Activated naive CD8-positive, alpha-beta T cell treated with anti-CD3 and anti-CD28 coated beads, Interleukin-2, amount 10 ng/mL, durations not matched to agents 7 days and 5 days (primary cell): Measurements from ENCODE around the gene CFAP45. TPM values are rescaled to one million over a fixed set of nuclear protein-coding genes. Genes with fewer than 3 reads are reported as not detected.

ENCODE experiments used
- ATAC-seq: fragments of 150-1000 bp; cut with Tn5 transposase; one replicate; pipeline ENCODE4 v1.10.0; 2021; ENCODE audit warnings: low read depth, moderate library complexity
- POLR2A ChIA-PET: fragments of 350-600 bp; sonication (Branson Sonifier 250); formaldehyde crosslinking; loops from one replicate; lab custom pipeline; 2021; ENCODE audit warnings: antibody characterized with exemption; lab: Charles Lee
- DNase-seq: peaks from one replicate; pipeline ENCODE4 v3.0.0; 2021
- H3K27ac Mint-ChIP-seq: one replicate; pipeline ENCODE4 v1.8.0; 2022; ENCODE audit warnings: mild to moderate bottlenecking, mixed read lengths
- H3K27me3 Mint-ChIP-seq: one replicate; pipeline ENCODE4 v1.8.0; 2022; ENCODE audit warnings: mild to moderate bottlenecking, moderate library complexity, mixed read lengths
- H3K36me3 Mint-ChIP-seq: one replicate; pipeline ENCODE4 v1.8.0; 2021; ENCODE audit warnings: mild to moderate bottlenecking, mixed read lengths
- H3K4me1 Mint-ChIP-seq: one replicate; pipeline ENCODE4 v1.8.0; 2021; ENCODE audit warnings: mixed read lengths
- H3K4me3 Mint-ChIP-seq: one replicate; pipeline ENCODE4 v1.8.0; 2022; ENCODE audit warnings: mild to moderate bottlenecking, moderate library complexity, mixed read lengths
- H3K9me3 Mint-ChIP-seq: one replicate; pipeline ENCODE4 v1.8.0; 2021; ENCODE audit warnings: mixed read lengths
- total RNA-seq, 2 experiments: library from RNA; stranded (reverse); gene quantifications; one replicate each; pipeline ENCODE4 v1.2.3, GENCODE V29; 2021

The CFAP45 gene
- total RNA-seq, 2 experiments from 2014 or later, result 1.3 to 1.6 TPM

DNA sequence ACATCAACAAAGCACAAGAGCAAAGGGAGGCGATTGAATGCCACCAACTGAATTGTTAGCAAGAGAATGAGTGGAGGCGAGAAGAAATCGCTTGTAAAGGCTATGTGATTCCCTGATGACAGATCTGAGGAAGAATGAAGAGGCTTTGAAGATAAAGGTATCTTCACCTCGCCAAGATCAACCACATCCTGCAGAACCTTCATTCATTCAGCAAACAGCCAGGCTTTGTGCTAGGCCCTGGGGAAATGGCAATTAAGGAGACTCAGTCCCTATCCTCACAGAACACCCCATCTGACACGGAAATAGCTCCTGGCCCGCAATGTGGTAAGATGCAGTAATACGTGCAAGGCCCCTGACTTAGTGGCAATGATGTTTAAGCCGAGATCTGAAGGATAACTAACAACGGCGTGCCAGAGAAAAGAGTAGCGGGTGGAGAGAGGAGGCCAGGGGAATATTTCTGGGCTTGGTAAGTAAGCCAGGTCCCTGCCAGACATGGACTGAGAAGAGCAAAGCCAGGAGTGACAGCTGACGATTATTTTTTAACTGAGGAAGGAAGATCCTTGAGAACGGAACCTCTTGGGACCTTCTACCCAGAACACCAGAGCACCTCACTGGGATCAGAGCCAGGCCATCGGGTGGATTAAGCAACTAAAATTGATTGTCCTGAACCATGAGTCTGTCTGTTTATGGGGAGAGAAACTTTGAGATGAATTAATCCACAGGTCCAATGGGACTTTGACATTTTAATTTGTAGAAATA, 32.9 kb downstream of the CFAP45 start:
- peaks cover 30% of the 10 kb centered on the region for H3K4me1 Mint-ChIP-seq
- ATAC-seq, result no peak
- no peak overlapping the region for H3K27ac Mint-ChIP-seq
- H3K9me3 Mint-ChIP-seq, result no peaks in the 10 kb centered on the region
- POLR2A ChIA-PET, result no interaction called here
- H3K36me3 Mint-ChIP-seq, result no peaks in the 10 kb centered on the region
- no peak overlapping the region for H3K4me3 Mint-ChIP-seq
- no peak for DNase-seq
- H3K27me3 Mint-ChIP-seq, result peaks cover 22% of the 10 kb centered on the region

- Mint-ChIP-seq H3K27ac (no peak overlapping the region), H3K27me3 (peaks cover 18% of the 10 kb centered on the region), H3K4me1 (peaks cover 30% of the 10 kb centered on the region), H3K9me3 (no peaks in the 10 kb centered on the region), H3K4me3 (no peak overlapping the region), H3K36me3 (no peaks in the 10 kb centered on the region)
- DNase-seq (no peak), ATAC-seq (no peak)
- POLR2A ChIA-PET, result no interaction called here
Measured at GRCh38 chr1:159866066-159866465, 33.9 kb downstream of the CFAP45 start.

DNA sequence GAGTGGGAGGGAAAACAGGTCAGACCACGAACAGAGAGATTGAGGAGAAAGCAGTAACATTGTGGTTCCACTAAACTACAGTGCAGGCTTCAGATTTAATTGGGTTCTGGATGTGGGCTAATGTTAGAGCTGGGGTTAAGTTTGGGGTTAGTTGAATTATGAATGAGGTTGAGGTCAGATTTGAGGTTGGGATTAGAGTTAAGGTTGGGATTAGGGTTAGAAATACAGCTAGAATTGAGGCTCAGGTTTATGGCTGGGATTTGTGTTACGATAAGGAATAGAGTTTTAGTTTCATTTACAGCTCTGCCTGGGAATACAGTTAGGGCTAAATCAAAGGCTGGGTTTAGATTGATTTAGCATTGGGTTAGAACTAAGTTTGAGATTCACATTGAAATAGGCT, 35.7 kb downstream of the CFAP45 start:
- no peak overlapping the region for H3K4me3 Mint-ChIP-seq
- no peaks in the 10 kb centered on the region for H3K9me3 Mint-ChIP-seq
- ATAC-seq (no peak), DNase-seq (no peak)
- no peaks in the 10 kb centered on the region for H3K36me3 Mint-ChIP-seq
- peaks cover 18% of the 10 kb centered on the region for H3K27me3 Mint-ChIP-seq
- no peak overlapping the region for H3K27ac Mint-ChIP-seq
- POLR2A ChIA-PET, result no interaction called here
- H3K4me1 Mint-ChIP-seq, result peaks cover 25% of the 10 kb centered on the region

DNA sequence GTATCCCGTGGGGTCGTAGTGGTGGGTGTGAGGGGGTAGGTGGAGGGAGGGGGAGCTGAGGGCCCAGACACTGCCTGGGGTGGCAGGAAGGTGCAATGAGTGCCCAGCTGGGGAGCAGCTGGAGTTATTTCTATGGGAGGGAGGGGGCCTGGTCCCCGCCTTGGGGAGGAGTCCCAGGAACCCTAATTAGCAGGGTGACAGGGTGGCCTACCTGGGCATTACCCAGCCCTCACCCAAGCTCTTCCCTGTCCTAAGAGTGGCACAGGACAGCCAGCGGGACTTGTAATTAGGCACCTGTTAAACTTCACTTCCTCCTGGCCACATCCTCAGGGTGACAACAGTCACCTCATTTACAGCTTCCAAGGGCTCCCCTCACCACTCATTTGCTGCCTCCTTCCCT, 37.4 kb downstream of the CFAP45 start, which contains the start of gene VSIG8:
Gene VSIG8 (minus strand): TSS at position 101 of the 400 bp plus-strand sequence. CDS start 136 bp downstream, outside the sequence.
- no peaks in the 10 kb centered on the region for H3K9me3 Mint-ChIP-seq
- H3K4me3 Mint-ChIP-seq, result no peak within 1 kb of the TSS
- H3K27me3 Mint-ChIP-seq, result peaks cover 8% of the 10 kb centered on the region
- ATAC-seq (no peak), DNase-seq (no peak)
- no peaks in the 10 kb centered on the region for H3K36me3 Mint-ChIP-seq
- H3K27ac Mint-ChIP-seq, result no peak within 1 kb of the TSS
- POLR2A ChIA-PET, result no interaction called here
- peaks cover 17% of the 10 kb centered on the region for H3K4me1 Mint-ChIP-seq

GRCh38 chr1:159862031-159862430, 37.9 kb downstream of the CFAP45 start:
- ATAC-seq, result no peak
- H3K9me3 Mint-ChIP-seq, result no peaks in the 10 kb centered on the region
- H3K27ac Mint-ChIP-seq, result no peak overlapping the region
- peaks cover 8% of the 10 kb centered on the region for H3K27me3 Mint-ChIP-seq
- peaks cover 15% of the 10 kb centered on the region for H3K4me1 Mint-ChIP-seq
- POLR2A ChIA-PET, result no interaction called here
- no peaks in the 10 kb centered on the region for H3K36me3 Mint-ChIP-seq
- DNase-seq, result no peak
- no peak overlapping the region for H3K4me3 Mint-ChIP-seq

GRCh38 chr1:159861218-159861617, 38.7 kb downstream of the CFAP45 start:
- H3K9me3 Mint-ChIP-seq, result no peaks in the 10 kb centered on the region
- DNase-seq (no peak), ATAC-seq (no peak)
- H3K27ac Mint-ChIP-seq, result no peak overlapping the region
- POLR2A ChIA-PET, result no interaction called here
- H3K36me3 Mint-ChIP-seq, result no peaks in the 10 kb centered on the region
- H3K27me3 Mint-ChIP-seq, result peaks cover 4% of the 10 kb centered on the region
- H3K4me1 Mint-ChIP-seq, result peaks cover 7% of the 10 kb centered on the region
- no peak overlapping the region for H3K4me3 Mint-ChIP-seq

DNA sequence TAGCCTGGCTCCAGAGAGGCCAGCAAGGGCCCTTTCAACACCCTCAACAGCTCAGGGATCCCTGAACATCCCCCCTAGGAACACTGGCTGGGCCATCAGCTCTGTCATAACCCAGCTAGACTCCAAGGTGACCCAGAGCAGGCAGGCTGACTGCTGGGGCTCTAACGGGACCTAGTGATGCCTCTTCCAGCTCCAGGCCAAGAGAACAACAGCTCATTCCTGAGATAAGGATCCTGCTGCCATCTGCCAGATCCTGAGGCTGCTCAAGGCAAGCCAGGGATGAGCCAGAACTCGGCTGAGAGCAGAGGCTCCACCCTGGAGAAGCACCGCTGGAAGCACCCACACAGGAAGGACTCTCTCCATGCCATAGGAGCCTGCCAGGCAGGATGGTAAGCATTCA, 39.5 kb downstream of the CFAP45 start:
- Mint-ChIP-seq H3K27me3 (no peaks in the 10 kb centered on the region), H3K4me3 (no peak overlapping the region), H3K36me3 (no peaks in the 10 kb centered on the region), H3K27ac (no peak overlapping the region), H3K4me1 (peaks cover 5% of the 10 kb centered on the region), H3K9me3 (no peaks in the 10 kb centered on the region)
- POLR2A ChIA-PET, result no interaction called here
- DNase-seq (no peak), ATAC-seq (no peak)

DNA sequence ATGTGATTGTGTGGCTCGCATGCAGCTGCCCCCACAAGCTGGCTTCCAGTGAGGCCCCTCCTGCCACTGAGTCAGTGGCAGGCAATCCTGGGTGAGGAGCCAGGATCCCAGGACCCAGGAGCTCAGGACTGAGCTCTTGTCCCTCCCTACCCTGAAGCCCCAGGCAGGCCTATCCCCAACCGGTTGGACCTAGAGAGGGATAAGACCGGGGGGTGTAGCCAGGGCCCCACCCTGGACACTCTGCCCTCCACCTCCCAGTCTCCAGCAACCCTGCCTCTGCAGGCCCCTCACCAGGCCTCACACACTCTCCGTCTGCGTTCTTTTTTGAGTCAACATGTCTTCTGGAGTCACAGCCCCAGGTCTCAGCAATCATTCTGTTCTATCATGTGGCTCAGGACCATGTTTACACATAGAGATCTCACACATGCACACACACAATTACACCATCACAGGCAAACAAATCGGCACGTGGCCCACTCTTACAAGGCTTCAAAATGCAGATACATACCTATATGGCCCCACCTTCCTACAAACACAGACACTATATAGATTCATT, 40.1 kb downstream of the CFAP45 start:
- H3K27me3 Mint-ChIP-seq, result peaks cover 4% of the 10 kb centered on the region
- H3K4me3 Mint-ChIP-seq, result no peak overlapping the region
- ATAC-seq (no peak), DNase-seq (no peak)
- POLR2A ChIA-PET, result no interaction called here
- H3K36me3 Mint-ChIP-seq, result no peaks in the 10 kb centered on the region
- H3K9me3 Mint-ChIP-seq, result no peaks in the 10 kb centered on the region
- no peak overlapping the region for H3K27ac Mint-ChIP-seq
- H3K4me1 Mint-ChIP-seq, result peaks cover 7% of the 10 kb centered on the region

- H3K36me3 Mint-ChIP-seq, result no peaks in the 10 kb centered on the region
- DNase-seq, result no peak
- no peaks in the 10 kb centered on the region for H3K9me3 Mint-ChIP-seq
- no peak overlapping the region for H3K4me3 Mint-ChIP-seq
- H3K27ac Mint-ChIP-seq, result no peak overlapping the region
- H3K27me3 Mint-ChIP-seq, result peaks cover 7% of the 10 kb centered on the region
- no peak for ATAC-seq
- POLR2A ChIA-PET, result no interaction called here
- peaks cover 13% of the 10 kb centered on the region for H3K4me1 Mint-ChIP-seq
Measured at GRCh38 chr1:159857889-159858288, 42.1 kb downstream of the CFAP45 start.

GRCh38 chr1:159856576-159856975, 43.4 kb downstream of the CFAP45 start:
- H3K36me3 Mint-ChIP-seq, result no peaks in the 10 kb centered on the region
- H3K9me3 Mint-ChIP-seq, result no peaks in the 10 kb centered on the region
- ATAC-seq (no peak), DNase-seq (no peak)
- POLR2A ChIA-PET, result interaction anchor here (1.1 kb wide), 1 partner anchor 75 kb away, joined by 4 read pairs; no protein-coding TSS in a partner anchor
- H3K4me3 Mint-ChIP-seq, result no peak overlapping the region
- H3K4me1 Mint-ChIP-seq, result peaks cover 13% of the 10 kb centered on the region
- H3K27me3 Mint-ChIP-seq, result peaks cover 10% of the 10 kb centered on the region
- H3K27ac Mint-ChIP-seq, result peak overlapping the region; percentile 41

DNA sequence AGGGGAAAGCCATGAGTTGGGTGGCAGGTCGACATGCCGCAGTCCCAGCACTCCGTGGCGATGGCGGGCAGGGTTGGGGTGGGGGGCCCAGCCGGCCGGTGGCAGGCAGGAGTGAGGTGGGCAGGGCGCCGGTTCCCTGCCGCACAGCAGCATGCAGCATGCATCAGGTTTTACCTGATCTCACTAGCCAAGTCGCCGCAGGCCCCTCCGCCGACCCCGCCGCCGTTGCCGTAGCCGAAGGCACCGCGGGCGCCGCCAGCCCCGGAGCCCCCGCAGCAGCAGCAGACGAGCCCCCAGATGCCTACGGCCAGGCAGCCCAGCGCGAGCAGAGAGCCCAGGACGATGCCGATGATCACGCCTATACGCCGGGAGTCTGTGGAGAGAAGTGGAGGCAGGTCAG, 44.3 kb downstream of the CFAP45 start:
- Mint-ChIP-seq H3K4me3 (peak overlapping the region; percentile 84), H3K27me3 (peaks cover 10% of the 10 kb centered on the region), H3K36me3 (no peaks in the 10 kb centered on the region), H3K9me3 (no peaks in the 10 kb centered on the region), H3K27ac (no peak overlapping the region), H3K4me1 (peaks cover 13% of the 10 kb centered on the region)
- POLR2A ChIA-PET, result interaction anchor here (0.7 to 0.8 kb wide), 2 partner anchors 37 to 64 kb away, joined by 3 to 9 read pairs; no protein-coding TSS in a partner anchor
- DNase-seq (no peak), ATAC-seq (no peak)

- H3K36me3 Mint-ChIP-seq, result no peaks in the 10 kb centered on the region
- peak overlapping the region; percentile 68 for H3K27ac Mint-ChIP-seq
- ATAC-seq (peak; percentile 94), DNase-seq (peak; percentile 81)
- POLR2A ChIA-PET, result interaction anchor here (0.7 to 1.6 kb wide), 4 partner anchors 28 to 71 kb away, joined by 3 to 9 read pairs (median 4); partner anchors contain the start of genes SLAMF8 and TAGLN2
- H3K27me3 Mint-ChIP-seq, result peaks cover 10% of the 10 kb centered on the region
- H3K9me3 Mint-ChIP-seq, result no peaks in the 10 kb centered on the region
- H3K4me1 Mint-ChIP-seq, result peaks cover 14% of the 10 kb centered on the region
- H3K4me3 Mint-ChIP-seq, result peak overlapping the region; percentile 84
Measured at GRCh38 chr1:159854693-159855192, 45.2 kb downstream of the CFAP45 start.

DNA sequence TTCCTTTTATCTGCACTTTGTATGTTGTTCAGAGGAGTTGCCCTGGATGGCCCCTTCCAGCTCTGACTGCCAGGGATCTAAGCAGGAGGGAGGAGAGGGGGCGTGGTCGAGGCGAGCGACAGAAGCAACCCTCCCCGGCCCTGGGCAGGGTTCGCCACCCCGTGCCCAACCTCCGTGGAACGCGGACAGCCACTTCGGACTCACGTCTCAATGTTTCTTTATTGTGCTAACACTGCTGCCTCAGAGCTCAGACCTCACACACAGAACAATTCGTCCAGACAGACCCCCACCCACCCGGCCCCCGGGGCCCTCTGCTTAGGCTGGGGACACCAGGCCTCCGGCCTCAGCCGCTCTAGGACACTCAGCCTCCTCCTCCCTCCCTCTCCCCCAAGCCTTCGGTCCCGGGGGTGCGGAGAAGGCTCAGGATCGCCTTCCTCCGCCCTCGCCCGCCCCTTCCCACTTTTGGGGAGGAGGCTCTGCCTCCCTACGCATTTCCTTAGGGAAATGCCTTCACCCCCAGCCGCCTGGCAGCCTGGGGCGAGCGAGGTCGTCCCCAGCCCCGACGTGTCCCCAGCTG, 45.8 kb downstream of the CFAP45 start:
- Mint-ChIP-seq H3K27ac (peak overlapping the region; percentile 16), H3K36me3 (no peaks in the 10 kb centered on the region), H3K4me3 (peak overlapping the region; percentile 76), H3K27me3 (peaks cover 11% of the 10 kb centered on the region), H3K9me3 (no peaks in the 10 kb centered on the region), H3K4me1 (peaks cover 14% of the 10 kb centered on the region)
- DNase-seq, result no peak
- ATAC-seq, result peak; percentile 20
- POLR2A ChIA-PET, result interaction anchor here (1.0 to 1.6 kb wide), 2 partner anchors 28 to 71 kb away, joined by 3 to 5 read pairs; partner anchors contain the start of genes SLAMF8 and TAGLN2
